Measurements from ENCODE around the gene KCNH5.

The KCNH5 gene

GRCh38 chr14:63078569-63078968 is 33.3 kb upstream of the KCNH5 start:
- Histone ChIP-seq H4K20me1 (ENCODE audit: insufficient read depth, low read length, poor library complexity, severe bottlenecking) (no peaks in the 10 kb centered on the region), H3K4me2 (ENCODE audit: low read depth, low read length, poor library complexity, severe bottlenecking) (no peak overlapping the region), H3K79me2 (ENCODE audit: insufficient read depth, low read length) (no peaks in the 10 kb centered on the region), H3K4me1 (ENCODE audit: insufficient read depth, low read length, poor library complexity, severe bottlenecking) (no peaks in the 10 kb centered on the region), H3K4me3 (ENCODE audit: low read length, poor library complexity, severe bottlenecking) (no peak overlapping the region), H3K9me3 (ENCODE audit: insufficient read depth, low read depth, low read length) (no peaks in the 10 kb centered on the region), H2AFZ (ENCODE audit: low read length) (no peak overlapping the region), H3K36me3 (ENCODE audit: insufficient read depth, low read length) (no peaks in the 10 kb centered on the region), H3K9ac (ENCODE audit: low read depth, low read length, poor library complexity, severe bottlenecking) (no peak overlapping the region), H3F3A (ENCODE audit: low read depth) (no peaks in the 10 kb centered on the region), H3K9me2 (replicated peaks; ENCODE audit: low read depth, low read length) (no peaks in the 10 kb centered on the region), H3K27me3 (ENCODE audit: insufficient read depth, low read length, poor library complexity, severe bottlenecking) (no peaks in the 10 kb centered on the region)
- TF ChIP-seq EZH2phosphoT487 (IDR thresholded peaks at IDR 0.05; ENCODE audit: borderline replicate concordance) (no peak), CTCF (conservative IDR thresholded peaks at IDR 0.05; ENCODE audit: low read length) (no peak)

- no peak overlapping the region for H3K4me3 ChIP-seq (ENCODE audit: low read length, poor library complexity, severe bottlenecking)
- H3K9me2 ChIP-seq (replicated peaks; ENCODE audit: low read depth, low read length), result no peaks in the 10 kb centered on the region
- no peaks in the 10 kb centered on the region for H4K20me1 ChIP-seq (ENCODE audit: insufficient read depth, low read length, poor library complexity, severe bottlenecking)
- H3K4me1 ChIP-seq (ENCODE audit: insufficient read depth, low read length, poor library complexity, severe bottlenecking), result no peaks in the 10 kb centered on the region
- H3K27me3 ChIP-seq (ENCODE audit: insufficient read depth, low read length, poor library complexity, severe bottlenecking), result no peaks in the 10 kb centered on the region
- H2AFZ ChIP-seq (ENCODE audit: low read length), result no peak overlapping the region
- H3K36me3 ChIP-seq (ENCODE audit: insufficient read depth, low read length), result no peaks in the 10 kb centered on the region
- no peak for TF ChIP-seq CTCF (conservative IDR thresholded peaks at IDR 0.05; ENCODE audit: low read length)
- no peak for TF ChIP-seq EZH2phosphoT487 (IDR thresholded peaks at IDR 0.05; ENCODE audit: borderline replicate concordance)
- no peaks in the 10 kb centered on the region for H3K79me2 ChIP-seq (ENCODE audit: insufficient read depth, low read length)
- H3F3A ChIP-seq (ENCODE audit: low read depth), result no peaks in the 10 kb centered on the region
- H3K9ac ChIP-seq (ENCODE audit: low read depth, low read length, poor library complexity, severe bottlenecking), result no peak overlapping the region
- no peak overlapping the region for H3K4me2 ChIP-seq (ENCODE audit: low read depth, low read length, poor library complexity, severe bottlenecking)
- H3K9me3 ChIP-seq (ENCODE audit: insufficient read depth, low read depth, low read length), result no peaks in the 10 kb centered on the region
Observed at GRCh38 chr14:63076488-63076887, 31.2 kb upstream of the KCNH5 start.

GRCh38 chr14:63055631-63056030 is 10.4 kb upstream of the KCNH5 start:
- H3K4me1 ChIP-seq (ENCODE audit: insufficient read depth, low read length, poor library complexity, severe bottlenecking), result no peaks in the 10 kb centered on the region
- no peak for TF ChIP-seq CTCF (conservative IDR thresholded peaks at IDR 0.05; ENCODE audit: low read length)
- TF ChIP-seq EZH2phosphoT487 (IDR thresholded peaks at IDR 0.05; ENCODE audit: borderline replicate concordance), result no peak
- H2AFZ ChIP-seq (ENCODE audit: low read length), result no peak overlapping the region
- no peaks in the 10 kb centered on the region for H3K9me3 ChIP-seq (ENCODE audit: insufficient read depth, low read depth, low read length)
- no peaks in the 10 kb centered on the region for H3K27me3 ChIP-seq (ENCODE audit: insufficient read depth, low read length, poor library complexity, severe bottlenecking)
- no peak overlapping the region for H3K4me3 ChIP-seq (ENCODE audit: low read length, poor library complexity, severe bottlenecking)
- no peaks in the 10 kb centered on the region for H3K9me2 ChIP-seq (replicated peaks; ENCODE audit: low read depth, low read length)
- no peaks in the 10 kb centered on the region for H3K36me3 ChIP-seq (ENCODE audit: insufficient read depth, low read length)
- H4K20me1 ChIP-seq (ENCODE audit: insufficient read depth, low read length, poor library complexity, severe bottlenecking), result no peaks in the 10 kb centered on the region
- H3F3A ChIP-seq (ENCODE audit: low read depth), result no peaks in the 10 kb centered on the region
- no peak overlapping the region for H3K4me2 ChIP-seq (ENCODE audit: low read depth, low read length, poor library complexity, severe bottlenecking)
- H3K9ac ChIP-seq (ENCODE audit: low read depth, low read length, poor library complexity, severe bottlenecking), result no peak overlapping the region
- H3K79me2 ChIP-seq (ENCODE audit: insufficient read depth, low read length), result no peaks in the 10 kb centered on the region
